VCaP (cell line): Measurements from ENCODE around the gene DRAP1.
A peak's percentile ranks its signal among the peaks of the same experiment; 100 is the strongest.

Source experiments
- H3K27ac ChIP-seq: fragments of 450-650 bp; 2 replicates; pipeline ENCODE4 v1.5.1; 2017
- TF ChIP-seq, protein P1 (sequence below): fragments of 450-650 bp; conservative IDR thresholded peaks from 2 replicates; pipeline ENCODE4 v1.5.1; 2017; ENCODE audit warnings: mild to moderate bottlenecking, moderate library complexity

DRAP1 gene

DNA sequence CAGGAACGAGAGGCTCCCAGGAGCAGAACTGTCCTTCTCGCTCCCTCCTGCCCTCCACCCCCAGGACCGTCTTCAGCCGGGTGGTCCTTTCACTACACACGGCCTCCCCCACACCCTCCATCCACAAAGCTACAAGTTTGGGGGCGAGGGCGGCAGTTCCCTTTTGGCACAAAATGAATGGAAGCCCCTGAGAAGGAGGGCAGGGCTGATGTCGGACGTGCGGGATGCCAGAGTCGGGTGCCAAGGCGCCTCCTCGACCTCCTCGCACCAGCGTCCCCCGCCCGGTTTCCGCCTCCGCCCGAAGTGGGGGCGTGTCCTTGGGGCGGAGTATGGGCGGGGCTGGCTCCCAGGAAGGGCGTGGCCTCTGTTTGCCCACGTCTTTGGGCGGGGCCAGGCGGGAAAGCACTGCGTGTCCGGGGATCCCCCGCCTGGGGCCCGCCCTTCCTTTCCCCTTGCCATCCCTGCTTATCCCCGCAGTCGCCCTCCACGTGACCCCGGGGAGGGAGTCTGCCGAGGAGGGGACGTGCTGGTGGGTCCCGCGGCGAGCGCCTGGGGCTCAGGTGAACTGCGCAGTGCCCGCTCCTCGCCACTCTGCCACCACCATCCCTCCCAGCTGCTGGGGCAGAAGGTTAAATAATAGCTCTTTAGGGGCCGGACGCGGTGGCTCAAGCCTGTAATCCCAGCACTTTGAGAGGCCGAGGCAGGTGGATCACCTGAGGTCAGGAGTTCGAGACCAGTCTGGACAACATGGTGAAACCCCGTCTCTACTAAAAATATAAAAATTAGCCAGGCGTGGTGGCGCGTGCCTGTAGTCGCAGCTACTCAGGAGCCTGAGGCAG is 45.7 kb upstream of the DRAP1 start:
- peak overlapping the region; percentile 72 for H3K27ac ChIP-seq
- TF ChIP-seq, protein P1, sequence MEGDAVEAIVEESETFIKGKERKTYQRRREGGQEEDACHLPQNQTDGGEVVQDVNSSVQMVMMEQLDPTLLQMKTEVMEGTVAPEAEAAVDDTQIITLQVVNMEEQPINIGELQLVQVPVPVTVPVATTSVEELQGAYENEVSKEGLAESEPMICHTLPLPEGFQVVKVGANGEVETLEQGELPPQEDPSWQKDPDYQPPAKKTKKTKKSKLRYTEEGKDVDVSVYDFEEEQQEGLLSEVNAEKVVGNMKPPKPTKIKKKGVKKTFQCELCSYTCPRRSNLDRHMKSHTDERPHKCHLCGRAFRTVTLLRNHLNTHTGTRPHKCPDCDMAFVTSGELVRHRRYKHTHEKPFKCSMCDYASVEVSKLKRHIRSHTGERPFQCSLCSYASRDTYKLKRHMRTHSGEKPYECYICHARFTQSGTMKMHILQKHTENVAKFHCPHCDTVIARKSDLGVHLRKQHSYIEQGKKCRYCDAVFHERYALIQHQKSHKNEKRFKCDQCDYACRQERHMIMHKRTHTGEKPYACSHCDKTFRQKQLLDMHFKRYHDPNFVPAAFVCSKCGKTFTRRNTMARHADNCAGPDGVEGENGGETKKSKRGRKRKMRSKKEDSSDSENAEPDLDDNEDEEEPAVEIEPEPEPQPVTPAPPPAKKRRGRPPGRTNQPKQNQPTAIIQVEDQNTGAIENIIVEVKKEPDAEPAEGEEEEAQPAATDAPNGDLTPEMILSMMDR: no peak

DNA sequence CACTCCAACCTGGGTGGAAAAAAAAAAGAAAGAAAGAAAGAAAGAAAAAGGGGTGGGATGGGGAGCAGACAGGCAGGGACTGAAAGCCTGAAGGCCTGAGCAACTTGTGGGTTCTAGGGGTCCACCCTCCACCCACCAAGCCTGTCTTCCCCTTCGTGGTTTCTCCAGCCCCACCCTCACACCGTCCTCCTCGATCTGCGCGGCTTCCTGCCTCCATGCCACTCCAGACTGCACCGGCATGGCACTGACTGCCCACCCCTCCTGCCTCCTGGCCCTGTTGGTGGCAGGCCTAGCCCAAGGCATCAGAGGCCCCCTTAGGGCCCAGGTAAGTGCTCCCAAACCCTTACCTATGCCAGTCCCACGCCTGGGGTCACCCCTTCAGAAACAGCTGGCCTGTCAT is 39.6 kb upstream of the DRAP1 start, which contains the start of gene CTSW:
TSS of gene CTSW (plus strand) at position 221 of the 400 bp plus-strand sequence. CDS start at position 239, 18 bp downstream.
- TF ChIP-seq, protein P1: no peak
- no peak within 1 kb of the TSS for H3K27ac ChIP-seq

GRCh38 chr11:65880027-65880426 is 39.2 kb upstream of the DRAP1 start:
- H3K27ac ChIP-seq: no peak overlapping the region
- TF ChIP-seq, protein P1: no peak

- TF ChIP-seq, protein P1: no peak
- no peak overlapping the region for H3K27ac ChIP-seq
Measured at GRCh38 chr11:65880844-65881421, 38.3 kb upstream of the DRAP1 start.

GRCh38 chr11:65882120-65883057 is 36.8 kb upstream of the DRAP1 start:
- no peak overlapping the region for H3K27ac ChIP-seq
- TF ChIP-seq, protein P1: no peak

- H3K27ac ChIP-seq: no peak overlapping the region
- TF ChIP-seq, protein P1: no peak
Measured at GRCh38 chr11:65883058-65883761, 36.0 kb upstream of the DRAP1 start.
